Measurements from ENCODE around the gene KLK3. TPM values are rescaled to one million over a fixed set of nuclear protein-coding genes. Genes with fewer than 3 reads are reported as not detected.

Gene KLK3
- total and polyA plus RNA-seq, 2 experiments from 2014 or later = not detected

- Histone ChIP-seq H3K79me2 (no peaks in the 10 kb centered on the region), H3K27me3 (no peaks in the 10 kb centered on the region), H3K4me3 (no peak overlapping the region), H3K9me3 (ENCODE audit: low read depth) (no peaks in the 10 kb centered on the region), H3K4me1 (ENCODE audit: insufficient read depth) (peaks cover 6% of the 10 kb centered on the region), H3K9me2 (replicated peaks; ENCODE audit: insufficient read depth) (no peaks in the 10 kb centered on the region), H3K4me2 (no peak overlapping the region), H3K27ac (no peak overlapping the region), H4K20me1 (ENCODE audit: insufficient read depth, poor library complexity, severe bottlenecking) (no peaks in the 10 kb centered on the region), H3K36me3 (replicated peaks; ENCODE audit: insufficient read depth, low read depth) (no peaks in the 10 kb centered on the region), H2AFZ (no peak overlapping the region)
- TF ChIP-seq EZH2phosphoT487 (IDR thresholded peaks at IDR 0.05; ENCODE audit: low read depth, severe bottlenecking, unreplicated experiment) (no peak), EZH2 (IDR thresholded peaks at IDR 0.05; ENCODE audit: borderline replicate concordance) (no peak), CTCF (IDR thresholded peaks at IDR 0.05; ENCODE audit: poor library complexity) (no peak)
- 93% methylated on average over 6 of the region's 6 CpGs for WGBS (ENCODE audit: low lambda C conversion rate, missing lambda C conversion rate)
- no peak for DNase-seq (ENCODE audit: low spot score)
Observed at GRCh38 chr19:50833802-50834167, 20.9 kb upstream of the KLK3 start.

GRCh38 chr19:50835103-50835784, 19.5 kb upstream of the KLK3 start:
- peak overlapping the region; percentile 46 for H3K27ac ChIP-seq

GRCh38 chr19:50835785-50836542, 18.8 kb upstream of the KLK3 start:
- Histone ChIP-seq H3K9me2 (replicated peaks; ENCODE audit: insufficient read depth) (no peaks in the 10 kb centered on the region), H2AFZ (peak overlapping the region; percentile 90), H3K4me2 (peak overlapping the region; percentile 96), H4K20me1 (ENCODE audit: insufficient read depth, poor library complexity, severe bottlenecking) (no peaks in the 10 kb centered on the region), H3K36me3 (replicated peaks; ENCODE audit: insufficient read depth, low read depth) (no peaks in the 10 kb centered on the region), H3K4me1 (ENCODE audit: insufficient read depth) (peaks cover 6% of the 10 kb centered on the region), H3K9me3 (ENCODE audit: low read depth) (no peaks in the 10 kb centered on the region), H3K4me3 (peak overlapping the region; percentile 58), H3K27me3 (peaks cover 3% of the 10 kb centered on the region), H3K79me2 (no peaks in the 10 kb centered on the region), H3K27ac (peak overlapping the region; percentile 46)
- peak; percentile 91 for DNase-seq (ENCODE audit: low spot score)
- WGBS (ENCODE audit: low lambda C conversion rate, missing lambda C conversion rate) = 6% methylated on average over 42 of the region's 67 CpGs
- TF ChIP-seq EZH2phosphoT487 (IDR thresholded peaks at IDR 0.05; ENCODE audit: low read depth, severe bottlenecking, unreplicated experiment) = no peak
- no peak for TF ChIP-seq CTCF (IDR thresholded peaks at IDR 0.05; ENCODE audit: poor library complexity)
- no peak for TF ChIP-seq EZH2 (IDR thresholded peaks at IDR 0.05; ENCODE audit: borderline replicate concordance)

More at GRCh38 chr19:50835103-50835784, 19.5 kb upstream of the KLK3 start:
- no peak for TF ChIP-seq EZH2 (IDR thresholded peaks at IDR 0.05; ENCODE audit: borderline replicate concordance)
- Histone ChIP-seq H4K20me1 (ENCODE audit: insufficient read depth, poor library complexity, severe bottlenecking) (no peaks in the 10 kb centered on the region), H3K9me2 (replicated peaks; ENCODE audit: insufficient read depth) (no peaks in the 10 kb centered on the region), H3K4me3 (peak overlapping the region; percentile 58), H2AFZ (peak overlapping the region; percentile 90), H3K27me3 (peaks cover under 1% of the 10 kb centered on the region), H3K4me1 (ENCODE audit: insufficient read depth) (peaks cover 6% of the 10 kb centered on the region), H3K4me2 (peak overlapping the region; percentile 96), H3K36me3 (replicated peaks; ENCODE audit: insufficient read depth, low read depth) (no peaks in the 10 kb centered on the region), H3K79me2 (no peaks in the 10 kb centered on the region), H3K9me3 (ENCODE audit: low read depth) (no peaks in the 10 kb centered on the region)
- DNase-seq (ENCODE audit: low spot score) = peak; percentile 30
- 34% methylated on average over 13 of the region's 13 CpGs for WGBS (ENCODE audit: low lambda C conversion rate, missing lambda C conversion rate)

Data from hepatocyte (in vitro differentiated cells).